Endometrium (tissue), 2 donors: ENCODE results near the gene GGT1.
"Not testable (repeated sequence)": the region's sequence is repeated elsewhere in the genome, so short reads cannot be mapped to it uniquely, and the experiment has no call there.

Source experiments
- FAIRE-seq: peaks from 2 replicates; lab custom pipeline; 2012; peaks lifted over from hg19 to GRCh38; lab: Jason Lieb, UNC
- donor health status: control.
- donor health status: control.

The GGT1 gene

DNA sequence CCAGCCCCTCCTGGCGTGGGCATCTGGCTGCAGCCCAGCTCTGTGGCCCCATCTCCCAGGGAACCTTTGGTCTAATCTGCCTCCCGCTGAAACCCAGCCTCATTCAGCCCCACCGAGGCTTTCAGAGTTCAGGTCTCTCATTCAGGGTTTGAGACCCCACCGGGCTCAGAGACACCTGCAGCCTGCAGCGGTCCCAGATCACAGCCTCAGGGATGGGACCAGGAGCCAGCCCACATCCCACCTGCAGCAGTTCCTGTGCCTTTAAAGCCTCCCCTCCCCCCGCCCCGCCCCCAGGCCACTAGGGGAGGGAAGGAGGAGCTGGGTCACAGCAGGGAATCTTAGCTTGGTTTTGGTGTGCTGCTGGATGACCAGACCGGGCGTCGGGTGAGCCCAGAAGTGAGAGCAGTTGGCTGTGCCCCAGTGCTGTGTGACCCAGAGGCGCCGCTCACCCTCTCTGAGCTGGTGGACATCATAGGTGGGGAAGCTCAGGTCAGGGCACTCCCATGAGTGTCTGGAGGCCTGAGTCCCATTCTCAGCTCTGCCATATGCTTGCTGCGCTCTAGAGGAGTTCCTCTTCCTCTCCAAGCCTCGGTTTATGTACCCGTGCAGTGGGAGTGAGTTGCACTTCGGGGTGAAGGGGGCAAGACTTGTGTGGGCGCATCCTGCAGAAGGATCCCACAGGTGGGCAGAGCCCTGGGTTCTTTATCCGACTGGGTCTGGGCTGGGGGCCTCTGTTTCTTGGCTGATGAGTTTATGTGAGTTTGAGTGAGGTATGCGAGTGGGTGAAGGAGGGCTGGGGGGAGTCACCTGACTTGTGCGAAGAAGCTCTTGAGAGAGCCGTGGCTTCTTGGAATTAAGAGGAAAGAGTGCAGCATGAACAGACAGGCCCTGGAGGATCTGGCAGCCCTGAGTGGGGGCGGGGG is at the start of gene GGT1:
Gene GGT1 (plus strand): TSS at position 347 of the 923 bp plus-strand sequence. CDS start 7,889 bp downstream, outside the sequence.
- not testable (repeated sequence) for FAIRE-seq

DNA sequence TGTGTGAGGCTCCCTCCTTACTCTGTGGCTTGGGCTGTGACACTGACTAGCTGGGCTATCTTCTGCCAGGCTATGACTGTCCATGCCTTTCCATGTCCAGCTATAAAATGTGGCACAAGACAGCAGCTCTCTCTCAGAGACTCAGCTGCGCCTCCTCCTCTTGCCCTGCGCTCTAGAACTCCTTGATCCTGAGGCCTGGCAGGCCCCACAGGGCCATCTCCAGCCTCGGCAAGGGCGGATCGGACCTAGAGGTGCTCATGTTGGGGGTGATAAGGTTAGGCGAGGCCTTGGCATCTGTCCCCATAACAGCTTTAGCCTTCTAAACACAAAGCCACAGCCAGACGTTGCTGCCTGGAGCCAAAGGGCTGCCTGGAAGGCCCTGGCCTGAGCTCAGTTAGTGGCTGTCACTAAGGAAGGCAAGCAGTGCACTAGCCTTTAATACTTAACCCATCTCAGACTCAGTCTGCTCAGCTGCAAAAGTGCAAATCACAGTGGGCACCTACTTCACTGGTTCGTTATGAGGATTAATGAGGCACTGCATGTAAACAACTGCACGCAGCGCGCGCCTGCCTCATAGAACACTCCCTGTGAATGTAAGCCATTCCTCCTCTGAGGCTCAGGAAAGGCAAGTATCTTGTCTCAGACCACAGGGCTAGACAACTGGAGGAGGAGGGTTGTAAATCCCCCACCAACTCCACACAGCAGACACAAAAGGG is 49.2 kb upstream of the GGT1 start:
- no peak for FAIRE-seq

DNA sequence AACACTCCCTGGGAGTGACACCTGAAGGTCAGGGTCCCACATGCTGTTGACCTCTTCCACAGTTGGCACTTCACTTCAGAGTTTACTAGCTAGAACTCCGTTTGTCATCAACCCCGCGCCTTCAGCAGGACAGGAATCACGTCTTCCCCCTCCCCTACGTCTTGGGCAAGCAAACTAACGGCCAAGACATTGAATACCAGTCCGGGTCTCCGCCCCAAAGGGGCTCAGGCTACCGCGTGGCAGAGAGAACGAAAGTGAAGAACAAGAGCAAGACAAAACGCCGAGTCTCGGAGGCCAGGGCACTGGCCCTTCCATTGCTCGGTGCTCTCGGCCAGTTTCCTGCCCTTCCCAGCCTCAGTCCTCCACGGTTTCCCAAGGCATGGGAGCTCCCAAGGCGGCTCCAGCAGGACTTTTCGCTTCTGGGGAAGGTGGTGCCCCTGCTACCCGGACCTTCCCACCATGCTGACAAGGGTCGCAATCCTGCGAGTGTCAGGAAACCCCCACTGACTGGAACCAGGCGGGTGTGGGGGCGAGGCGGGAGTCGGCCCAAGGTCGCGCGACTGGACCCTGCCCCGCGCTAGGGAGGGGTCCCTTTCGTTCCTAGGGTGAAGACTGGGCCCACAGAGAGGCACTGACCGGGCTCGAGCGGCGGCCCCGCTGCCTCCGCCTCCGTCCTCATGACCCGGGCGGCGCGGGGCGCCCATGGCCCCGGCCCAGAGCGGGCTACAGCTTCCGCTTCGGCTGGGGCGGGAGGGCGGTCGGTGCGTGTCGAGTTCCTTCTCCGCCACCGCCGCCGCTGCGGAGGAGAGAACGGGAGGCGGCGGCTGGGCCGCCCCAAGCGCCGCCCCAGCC is 48.5 kb upstream of the GGT1 start, which contains the start of gene GUCD1:
Gene GUCD1 (minus strand): TSS at position 826 of the 852 bp plus-strand sequence. CDS start 147 bp downstream, at position 679.
- no peak for FAIRE-seq

DNA sequence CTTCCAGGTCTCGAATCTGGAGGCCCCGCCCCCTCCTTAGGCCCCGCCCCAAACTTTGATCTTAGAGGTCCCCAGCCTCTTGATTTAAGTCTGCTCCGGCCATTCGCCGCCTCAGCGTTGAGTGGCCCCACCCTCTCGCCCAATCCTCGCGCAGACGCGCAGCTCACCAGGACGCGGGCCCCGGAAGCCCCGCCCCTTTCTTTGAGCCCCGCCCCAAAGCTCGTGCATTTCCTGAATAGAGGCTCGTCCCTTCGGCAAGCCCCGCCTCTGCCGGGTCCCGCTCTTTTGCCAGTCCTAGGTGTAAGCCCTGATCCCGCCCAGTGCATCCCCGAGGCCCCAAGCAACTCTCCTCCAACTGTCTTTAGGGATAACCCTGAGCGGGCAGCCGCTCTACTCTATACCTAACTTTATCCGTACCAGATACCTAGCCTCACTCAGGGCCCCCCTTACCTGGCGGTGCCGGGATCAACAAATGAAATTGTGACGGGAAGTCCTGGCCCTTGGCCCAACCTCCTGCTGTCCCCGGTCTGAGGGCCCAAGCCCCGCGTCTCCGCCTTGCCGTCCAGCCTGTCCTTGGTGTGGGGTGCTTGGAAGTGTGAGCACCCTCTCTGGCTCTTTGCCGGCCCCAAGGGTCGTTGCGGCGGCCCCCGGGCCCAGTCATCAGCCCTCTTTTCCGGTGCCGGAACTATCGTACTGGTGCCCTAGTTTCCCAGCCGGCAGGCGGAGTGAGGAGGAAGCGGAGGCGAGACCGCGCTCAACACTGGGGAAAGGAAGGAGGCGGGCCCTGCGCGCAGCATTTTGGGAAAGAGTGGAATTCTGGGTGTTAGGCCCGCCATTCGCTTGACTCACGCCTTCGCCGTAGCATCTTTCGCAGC is 47.6 kb upstream of the GGT1 start, which contains the start of gene SNRPD3:
Gene SNRPD3 (plus strand): TSS at position 835 of the 875 bp plus-strand sequence. CDS start 1,676 bp downstream, outside the sequence.
- FAIRE-seq = peak; percentile 54

DNA sequence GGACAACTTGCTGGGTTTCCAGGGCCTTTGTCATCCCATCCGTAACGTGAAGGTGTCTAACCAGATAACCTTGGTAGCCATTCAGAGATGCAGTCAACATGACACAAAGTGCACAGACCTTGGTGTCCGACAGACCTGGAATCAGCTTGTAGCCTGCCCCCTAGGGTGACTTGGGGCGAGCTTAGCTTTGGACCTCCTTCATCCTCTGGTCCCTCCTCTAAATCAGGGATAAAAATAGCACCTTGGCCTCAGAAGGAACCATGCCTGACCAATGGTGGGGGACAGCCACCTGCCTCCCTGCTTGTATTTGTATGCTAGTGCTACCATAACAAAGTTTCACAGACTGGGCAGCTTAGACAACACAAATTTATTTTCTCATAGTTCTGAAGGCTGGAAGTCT is 43.5 kb upstream of the GGT1 start:
- no peak for FAIRE-seq

DNA sequence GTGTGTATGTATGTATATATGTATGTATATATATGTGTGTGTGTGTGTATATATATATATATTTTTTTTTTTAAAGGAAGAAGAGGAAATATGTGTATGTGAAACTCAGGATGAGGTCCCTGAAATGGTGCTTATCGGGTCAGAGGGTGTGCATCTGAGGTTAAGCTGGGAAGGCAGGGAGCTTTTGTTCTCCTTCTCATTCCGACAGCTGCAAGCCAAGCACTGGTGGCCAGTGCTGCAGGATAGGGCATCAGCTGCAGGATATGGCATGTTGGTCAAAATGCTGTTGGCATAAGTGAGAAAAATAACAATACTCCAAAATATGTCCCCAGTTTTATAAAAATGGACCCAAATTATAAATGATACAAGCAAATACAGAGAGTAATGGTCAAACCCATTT is 39.7 kb upstream of the GGT1 start:
- no peak for FAIRE-seq

DNA sequence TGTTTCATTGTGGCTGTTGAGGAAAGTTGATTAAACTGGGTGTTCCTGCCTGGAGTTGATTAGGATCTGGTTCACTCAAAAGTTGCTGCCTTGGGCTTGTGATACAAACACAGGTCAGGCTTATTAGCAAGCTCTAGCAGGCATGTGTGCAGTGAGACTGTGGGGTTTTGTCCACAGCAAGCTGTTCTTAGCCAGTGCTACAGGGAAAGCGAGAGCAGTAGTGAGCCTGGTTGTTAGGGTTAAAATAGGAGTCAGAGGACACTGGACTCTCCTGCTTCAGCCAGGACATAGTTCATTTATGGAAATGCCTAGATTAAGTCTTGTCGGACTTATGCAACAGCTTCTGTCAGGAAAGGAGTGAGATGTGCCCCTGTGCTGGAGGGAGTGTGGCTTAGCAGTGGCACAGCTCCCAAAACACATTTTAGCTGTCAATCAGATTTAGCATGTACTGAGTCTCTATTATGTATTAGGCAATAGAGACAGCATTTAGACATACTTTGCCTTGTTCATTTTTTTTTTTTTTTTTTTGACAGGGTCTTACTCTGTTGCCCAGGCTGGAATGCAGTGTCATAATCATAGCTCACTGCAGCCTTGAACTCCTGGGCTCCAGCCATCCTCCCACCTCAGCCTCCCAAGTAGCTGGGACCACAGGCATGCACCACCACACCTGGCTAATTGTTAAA is 38.5 kb upstream of the GGT1 start:
- FAIRE-seq = no peak

DNA sequence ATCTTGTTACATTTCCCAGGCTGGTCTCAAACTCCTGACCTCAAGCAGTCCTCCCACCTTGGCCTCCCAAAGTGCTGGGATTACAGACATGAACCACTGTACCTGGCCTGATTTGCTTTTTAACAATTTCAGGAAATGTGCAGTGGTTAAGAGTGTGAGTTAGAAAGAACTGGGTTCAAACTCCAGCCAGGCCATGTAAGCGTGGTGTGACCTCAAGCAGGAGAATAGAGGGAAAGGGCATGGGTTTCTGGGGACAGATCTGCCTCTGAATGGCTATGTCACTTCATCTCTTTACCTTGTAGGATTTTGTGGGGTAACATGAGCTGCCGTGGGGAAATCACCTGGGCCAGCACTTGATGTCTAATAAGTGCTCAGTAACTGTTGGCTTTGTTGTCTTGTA is 37.9 kb upstream of the GGT1 start:
- FAIRE-seq = no peak

DNA sequence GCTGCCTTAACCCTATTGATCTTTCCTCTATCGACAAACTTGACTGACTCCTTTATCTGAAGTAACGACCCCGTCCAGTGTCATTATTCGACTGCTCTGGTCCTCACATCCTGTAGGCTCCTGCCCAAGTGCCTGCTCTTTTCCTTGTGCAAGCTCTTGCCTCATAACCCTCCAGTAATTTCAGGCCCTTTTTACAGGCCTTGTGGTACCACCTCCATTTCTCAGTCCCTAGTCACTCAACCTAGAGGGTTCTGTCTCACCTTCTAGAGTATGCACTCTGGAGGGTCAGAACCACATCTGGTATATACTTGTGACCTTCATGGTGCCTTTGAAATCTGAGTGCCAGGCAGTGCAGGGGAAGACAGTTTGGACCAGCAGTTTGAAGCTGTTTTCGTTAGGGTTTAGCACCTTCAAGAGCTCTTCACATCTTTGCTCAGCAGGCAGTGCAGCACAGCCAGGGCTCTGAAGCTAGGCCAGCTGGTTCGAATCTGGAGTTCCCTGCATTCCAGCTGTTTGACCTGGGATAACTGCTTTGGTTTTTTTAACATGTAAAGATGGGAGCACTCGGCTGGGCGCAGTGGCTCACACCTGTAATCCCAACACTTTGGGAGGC is 36.0 kb upstream of the GGT1 start:
- no peak for FAIRE-seq

DNA sequence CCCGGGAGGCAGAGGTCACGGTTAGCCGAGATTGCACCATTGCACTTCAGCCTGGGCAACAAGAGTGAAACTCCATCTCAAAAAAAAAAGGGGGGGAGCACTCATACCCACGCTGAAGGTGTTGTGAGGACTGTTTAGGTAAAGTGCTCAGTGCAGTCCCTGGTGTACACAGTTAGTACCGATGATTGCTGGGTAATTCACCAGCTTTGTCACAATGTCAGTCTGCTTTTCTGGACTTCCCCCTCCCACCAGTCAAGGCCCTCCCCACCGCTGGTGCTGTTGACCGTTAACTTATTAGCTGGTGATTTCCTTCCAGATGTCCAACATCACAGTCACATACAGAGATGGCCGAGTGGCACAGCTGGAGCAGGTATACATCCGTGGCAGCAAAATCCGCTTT is 35.3 kb upstream of the GGT1 start:
- FAIRE-seq = no peak

DNA sequence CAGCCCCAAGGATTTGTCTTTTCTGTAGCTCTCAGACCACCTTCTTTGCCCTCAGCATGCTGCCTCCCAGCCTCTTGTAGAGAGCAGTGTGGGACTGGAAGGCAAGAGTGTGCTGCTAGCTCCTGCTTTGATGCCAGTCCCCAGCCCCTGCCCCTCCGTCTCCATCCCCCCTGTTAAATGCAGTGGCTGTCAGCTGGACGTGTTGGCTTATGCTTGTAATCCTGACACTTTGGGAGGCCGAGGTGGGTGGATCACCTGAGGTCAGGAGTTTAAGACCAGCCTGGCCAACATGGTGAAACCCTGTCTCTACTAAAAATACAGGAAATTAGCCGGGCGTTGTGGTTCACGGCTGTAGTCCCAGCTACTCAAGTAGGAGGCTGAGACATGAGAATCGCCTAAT is 31.7 kb upstream of the GGT1 start:
- no peak for FAIRE-seq

DNA sequence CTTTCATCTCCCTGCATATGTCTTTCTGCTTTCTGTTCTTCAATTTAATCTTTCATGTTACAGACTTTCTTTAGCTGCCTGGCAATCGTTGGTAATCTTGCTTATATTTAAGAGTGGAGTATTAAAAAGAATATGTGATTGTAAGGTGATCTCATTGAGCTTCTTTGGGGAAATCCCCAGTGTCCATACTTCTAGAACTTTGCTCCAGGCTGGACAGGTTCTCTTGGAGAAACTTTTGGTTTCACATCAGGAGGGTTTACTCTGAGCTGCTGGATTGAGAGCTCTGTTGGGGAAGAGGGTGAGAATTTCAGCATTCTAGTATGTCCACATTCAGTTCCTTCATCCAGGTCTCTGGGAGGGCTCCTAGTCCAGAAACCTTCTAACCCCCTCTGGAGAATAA is 26.2 kb upstream of the GGT1 start:
- no peak for FAIRE-seq

DNA sequence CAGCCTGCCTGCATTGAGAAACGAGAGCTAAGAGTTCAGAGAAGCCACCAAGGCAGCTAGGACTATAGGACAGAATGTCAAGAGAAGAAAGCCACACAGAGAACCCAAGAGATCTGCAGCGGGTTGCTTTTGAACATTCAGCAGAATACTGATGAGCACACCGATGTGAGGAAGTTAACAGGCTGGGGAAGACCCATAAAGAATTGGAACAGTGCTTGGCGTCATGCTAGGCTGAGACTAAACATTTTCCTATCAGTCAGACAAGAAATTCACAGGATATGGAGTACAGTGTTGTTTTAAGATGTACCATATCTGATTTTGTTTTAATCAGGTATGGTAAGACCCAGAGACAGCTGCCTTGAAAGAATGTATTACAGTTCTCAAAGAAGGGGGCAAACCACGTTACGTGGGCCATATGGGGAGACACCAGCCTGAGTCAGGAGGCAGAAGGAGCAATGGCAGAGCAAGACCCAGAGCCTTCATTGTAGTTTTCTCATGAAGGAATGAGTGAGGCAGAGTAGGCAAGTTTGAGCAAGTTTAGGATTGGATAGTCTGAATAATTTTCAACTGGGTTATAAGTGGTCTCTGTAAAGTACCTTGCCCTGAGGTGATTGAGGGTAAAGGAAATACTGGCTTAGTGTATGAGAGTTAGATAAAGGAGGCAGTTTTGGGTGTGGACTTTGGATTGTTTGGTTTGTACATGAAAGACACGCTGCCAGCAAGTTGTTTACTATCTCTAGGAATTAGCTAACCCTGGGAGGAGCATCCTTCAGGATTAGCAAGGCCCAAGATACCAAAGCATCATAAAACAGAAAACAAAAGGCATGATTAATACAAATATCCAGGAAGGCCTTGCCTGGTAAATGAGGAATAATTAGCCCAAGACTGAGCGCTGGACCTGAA is 24.4 kb upstream of the GGT1 start:
- FAIRE-seq = no peak

DNA sequence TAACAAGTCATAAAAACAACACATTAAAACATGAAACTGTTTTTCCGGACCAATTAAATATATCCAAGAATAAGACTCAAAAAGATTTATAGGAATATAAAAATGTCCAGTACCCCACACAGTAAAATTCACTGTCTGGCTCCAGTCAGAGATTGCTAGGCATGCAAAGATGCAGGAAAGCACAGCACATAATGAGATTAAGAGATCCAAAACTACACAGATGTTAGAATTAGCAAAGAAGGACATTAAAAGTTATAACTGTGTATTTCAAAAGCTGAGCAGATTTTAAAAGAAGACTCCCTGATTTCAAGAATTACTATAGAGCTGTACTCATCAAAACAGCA is 23.8 kb upstream of the GGT1 start:
- peak; percentile 99 for FAIRE-seq

DNA sequence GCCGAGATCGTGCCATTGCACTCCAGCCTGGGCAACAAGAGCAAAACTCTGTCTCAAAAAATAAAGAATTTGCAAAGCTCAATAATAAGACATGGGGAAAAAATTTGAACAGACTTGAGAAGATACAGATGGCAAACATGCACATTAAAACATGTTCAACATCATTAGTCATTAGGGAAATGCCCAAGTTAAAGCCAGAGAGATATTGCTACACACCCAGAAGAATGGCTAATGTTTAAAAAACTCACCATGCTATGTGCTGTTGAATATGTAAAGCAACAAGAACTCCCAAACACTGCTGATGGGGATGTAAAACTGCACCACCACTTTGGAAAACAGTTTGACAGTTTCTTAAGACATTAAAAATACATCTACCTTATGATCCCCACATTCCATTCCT is 22.7 kb upstream of the GGT1 start:
- FAIRE-seq = no peak

DNA sequence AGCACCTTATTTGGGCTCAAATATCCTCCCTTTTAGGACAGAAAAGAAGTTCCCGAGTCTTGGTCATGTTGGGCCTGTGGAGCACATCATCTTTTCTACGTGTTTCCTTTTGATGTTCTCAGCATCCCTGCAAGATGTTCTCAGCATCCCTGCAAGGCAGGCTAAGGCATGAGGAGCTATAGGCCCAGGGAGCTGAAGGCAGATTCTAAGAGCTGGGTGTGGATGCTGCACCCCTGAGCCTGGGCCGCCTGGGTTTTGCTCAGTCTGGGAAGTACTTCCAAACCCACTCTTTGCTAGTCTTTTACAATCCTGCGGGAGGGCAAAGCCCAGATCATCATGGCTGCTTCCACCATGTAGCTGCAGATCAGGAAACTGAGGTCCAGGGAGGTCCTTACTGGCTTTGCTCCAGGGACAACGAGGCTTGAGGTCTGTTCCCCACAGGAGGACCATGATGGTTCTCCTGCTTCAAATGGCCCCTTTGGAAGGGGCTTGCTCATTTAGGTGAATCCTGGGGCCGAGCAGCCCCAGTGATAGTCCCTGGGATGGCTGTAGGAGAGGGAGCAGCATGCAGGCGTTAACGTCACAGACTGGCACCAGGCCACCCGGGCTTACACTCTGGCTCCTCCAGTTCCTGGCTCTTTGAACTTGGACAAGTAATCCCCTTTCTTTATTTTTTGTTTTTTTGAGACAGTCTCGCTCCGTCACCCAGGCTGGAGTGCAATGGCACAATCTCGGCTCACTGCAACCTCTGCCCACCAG is 20.8 kb upstream of the GGT1 start:
- FAIRE-seq = no peak

DNA sequence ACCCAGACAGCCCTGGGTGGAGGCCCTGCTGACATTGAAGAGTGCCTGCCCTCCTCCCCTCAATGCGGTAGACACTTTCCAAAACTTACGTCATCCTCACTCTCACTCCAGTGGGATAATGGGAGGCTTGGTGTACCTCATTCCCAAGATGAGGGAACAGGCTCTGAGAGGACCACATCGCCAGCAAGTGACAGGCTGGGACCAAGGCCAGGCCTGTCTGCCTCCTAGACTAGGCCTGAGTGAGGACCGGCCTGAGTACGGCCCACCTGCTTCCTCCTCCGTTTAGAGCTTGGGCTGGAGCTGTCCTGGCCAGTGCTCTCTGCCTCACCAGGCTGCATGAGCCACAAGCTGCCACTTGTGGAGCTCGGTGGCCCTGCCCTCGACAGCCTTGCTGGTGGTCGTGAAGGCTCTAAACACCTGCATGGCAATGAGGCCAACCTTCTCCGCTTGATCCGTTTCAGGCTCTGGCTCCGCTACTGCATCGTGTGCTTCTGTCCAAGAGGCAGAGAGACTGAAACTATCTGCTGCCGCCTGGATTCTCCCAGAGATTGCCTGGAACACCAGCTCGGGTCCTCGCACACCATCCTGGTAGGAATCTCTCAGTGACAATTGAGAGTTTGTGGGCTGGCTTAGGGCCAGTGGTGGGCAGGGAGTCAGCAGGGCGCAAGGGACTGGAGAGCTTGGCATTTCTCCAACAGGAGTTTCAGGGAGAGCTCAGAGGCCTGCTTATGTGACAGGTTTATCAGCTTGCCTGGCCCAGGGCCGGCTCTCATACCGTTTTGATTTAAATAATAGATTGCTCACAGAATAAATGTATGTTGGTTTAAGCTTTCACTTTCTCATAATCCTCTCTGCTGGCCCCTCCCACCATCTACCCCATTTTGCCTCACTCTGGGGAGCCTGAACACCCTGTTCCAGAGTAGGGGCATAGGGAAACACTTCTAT is 19.5 kb upstream of the GGT1 start:
- FAIRE-seq = no peak
